ENCODE results near the gene RRP9.

The RRP9 gene

DNA sequence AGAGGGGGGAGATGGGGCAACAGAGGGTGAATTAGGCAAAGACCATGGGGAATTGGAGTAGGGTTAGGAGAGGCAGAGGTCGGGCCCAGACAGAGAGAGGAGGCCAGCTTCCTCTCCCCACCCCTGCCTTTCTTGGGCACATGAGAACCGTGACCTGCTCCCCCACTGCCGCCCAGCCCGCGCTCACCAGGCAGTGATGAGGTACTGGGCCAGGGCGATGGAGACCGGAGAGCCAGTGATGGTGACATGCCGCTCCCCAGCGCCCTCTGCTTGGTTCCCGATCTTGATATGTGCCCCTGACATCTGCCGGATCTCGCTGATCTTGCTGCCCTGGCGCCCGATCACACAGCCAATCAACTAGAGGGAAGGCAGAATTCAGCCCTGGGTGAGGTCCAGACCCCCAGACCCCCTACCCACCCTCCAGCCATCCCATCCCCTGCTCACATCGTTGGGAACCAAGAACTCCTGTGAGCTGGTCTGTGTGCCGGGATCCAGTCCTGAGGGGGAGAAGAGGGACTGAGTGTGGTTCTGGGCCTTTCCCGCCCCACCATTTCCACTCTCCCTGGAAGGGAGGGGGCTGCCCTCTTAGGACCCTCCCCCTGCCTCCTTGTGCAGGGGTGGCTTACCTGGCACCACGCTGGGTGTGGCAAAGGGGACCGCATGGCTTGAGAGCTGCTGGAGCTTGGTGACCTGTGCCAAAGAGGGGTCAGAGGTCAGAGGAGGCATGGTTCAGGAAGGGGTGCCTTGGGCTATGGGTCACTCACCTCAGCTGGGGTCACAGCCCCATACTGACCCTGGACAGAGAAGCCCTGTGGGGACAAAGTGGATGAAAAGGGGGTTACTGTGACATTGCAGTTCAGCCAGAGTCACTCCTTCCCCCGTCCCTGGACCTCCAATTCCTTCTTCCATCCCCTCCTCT lies 17.2 kb upstream of the RRP9 start:
- no peak overlapping the region for H3K27ac ChIP-seq (ENCODE audit: poor library complexity, severe bottlenecking)
- DNase-seq (ENCODE audit: low spot score) = no peak
- no peak for ATAC-seq (ENCODE audit: low read depth)
- H3K9me3 ChIP-seq (ENCODE audit: severe bottlenecking) = no peaks in the 10 kb centered on the region
- no peak overlapping the region for H3K4me3 ChIP-seq (ENCODE audit: severe bottlenecking)
- H3K27me3 ChIP-seq (ENCODE audit: insufficient read depth, poor library complexity, severe bottlenecking) = no peaks in the 10 kb centered on the region
- no peaks in the 10 kb centered on the region for H3K4me1 ChIP-seq (ENCODE audit: insufficient read depth, poor library complexity, severe bottlenecking)
- no peaks in the 10 kb centered on the region for H3K36me3 ChIP-seq (ENCODE audit: low read depth)
- TF ChIP-seq, protein P1, sequence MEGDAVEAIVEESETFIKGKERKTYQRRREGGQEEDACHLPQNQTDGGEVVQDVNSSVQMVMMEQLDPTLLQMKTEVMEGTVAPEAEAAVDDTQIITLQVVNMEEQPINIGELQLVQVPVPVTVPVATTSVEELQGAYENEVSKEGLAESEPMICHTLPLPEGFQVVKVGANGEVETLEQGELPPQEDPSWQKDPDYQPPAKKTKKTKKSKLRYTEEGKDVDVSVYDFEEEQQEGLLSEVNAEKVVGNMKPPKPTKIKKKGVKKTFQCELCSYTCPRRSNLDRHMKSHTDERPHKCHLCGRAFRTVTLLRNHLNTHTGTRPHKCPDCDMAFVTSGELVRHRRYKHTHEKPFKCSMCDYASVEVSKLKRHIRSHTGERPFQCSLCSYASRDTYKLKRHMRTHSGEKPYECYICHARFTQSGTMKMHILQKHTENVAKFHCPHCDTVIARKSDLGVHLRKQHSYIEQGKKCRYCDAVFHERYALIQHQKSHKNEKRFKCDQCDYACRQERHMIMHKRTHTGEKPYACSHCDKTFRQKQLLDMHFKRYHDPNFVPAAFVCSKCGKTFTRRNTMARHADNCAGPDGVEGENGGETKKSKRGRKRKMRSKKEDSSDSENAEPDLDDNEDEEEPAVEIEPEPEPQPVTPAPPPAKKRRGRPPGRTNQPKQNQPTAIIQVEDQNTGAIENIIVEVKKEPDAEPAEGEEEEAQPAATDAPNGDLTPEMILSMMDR (IDR thresholded peaks at IDR 0.05; ENCODE audit: poor library complexity, severe bottlenecking) = no peak

DNA sequence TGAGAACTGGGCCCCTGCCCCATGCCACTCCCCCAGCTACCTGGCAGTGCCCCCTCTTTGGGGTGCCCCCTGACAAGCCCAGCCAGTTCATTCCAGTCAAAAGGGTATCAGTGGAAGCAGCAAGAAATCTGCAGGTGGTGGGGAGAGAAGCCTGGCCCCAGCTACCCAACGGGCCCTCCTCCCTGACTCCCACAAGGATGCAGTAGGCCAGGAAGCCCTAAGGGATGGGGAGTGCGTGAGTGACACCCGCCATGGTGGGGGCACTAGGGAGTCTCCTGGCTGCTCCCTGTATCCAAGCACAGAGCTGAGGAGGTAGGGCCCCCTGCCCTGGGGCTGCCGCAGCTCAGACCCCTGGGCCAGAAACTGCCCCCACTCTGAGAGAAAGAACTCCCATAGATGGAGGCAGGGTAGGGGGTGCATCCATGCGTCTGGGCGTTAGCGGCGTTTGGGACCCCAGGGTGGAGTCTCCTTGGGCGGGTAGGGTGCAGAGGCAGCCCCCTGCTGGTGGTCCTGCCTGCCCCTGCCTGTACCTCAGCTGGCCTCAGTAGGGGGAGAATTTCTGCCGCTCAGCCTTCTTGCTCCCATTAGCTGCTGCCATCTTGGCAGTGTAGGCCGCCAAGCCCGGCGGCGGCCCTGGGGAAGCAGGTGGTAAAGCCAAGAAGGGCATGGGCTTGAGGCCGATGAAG lies 16.0 kb upstream of the RRP9 start:
- DNase-seq (ENCODE audit: low spot score) (no peak), ATAC-seq (ENCODE audit: low read depth) (no peak)
- H3K27me3 ChIP-seq (ENCODE audit: insufficient read depth, poor library complexity, severe bottlenecking) = no peaks in the 10 kb centered on the region
- no peak overlapping the region for H3K4me3 ChIP-seq (ENCODE audit: severe bottlenecking)
- no peaks in the 10 kb centered on the region for H3K36me3 ChIP-seq (ENCODE audit: low read depth)
- TF ChIP-seq, protein P1 (IDR thresholded peaks at IDR 0.05; ENCODE audit: poor library complexity, severe bottlenecking) = no peak
- no peak overlapping the region for H3K27ac ChIP-seq (ENCODE audit: poor library complexity, severe bottlenecking)
- peaks cover 8% of the 10 kb centered on the region for H3K4me1 ChIP-seq (ENCODE audit: insufficient read depth, poor library complexity, severe bottlenecking)
- no peaks in the 10 kb centered on the region for H3K9me3 ChIP-seq (ENCODE audit: severe bottlenecking)

DNA sequence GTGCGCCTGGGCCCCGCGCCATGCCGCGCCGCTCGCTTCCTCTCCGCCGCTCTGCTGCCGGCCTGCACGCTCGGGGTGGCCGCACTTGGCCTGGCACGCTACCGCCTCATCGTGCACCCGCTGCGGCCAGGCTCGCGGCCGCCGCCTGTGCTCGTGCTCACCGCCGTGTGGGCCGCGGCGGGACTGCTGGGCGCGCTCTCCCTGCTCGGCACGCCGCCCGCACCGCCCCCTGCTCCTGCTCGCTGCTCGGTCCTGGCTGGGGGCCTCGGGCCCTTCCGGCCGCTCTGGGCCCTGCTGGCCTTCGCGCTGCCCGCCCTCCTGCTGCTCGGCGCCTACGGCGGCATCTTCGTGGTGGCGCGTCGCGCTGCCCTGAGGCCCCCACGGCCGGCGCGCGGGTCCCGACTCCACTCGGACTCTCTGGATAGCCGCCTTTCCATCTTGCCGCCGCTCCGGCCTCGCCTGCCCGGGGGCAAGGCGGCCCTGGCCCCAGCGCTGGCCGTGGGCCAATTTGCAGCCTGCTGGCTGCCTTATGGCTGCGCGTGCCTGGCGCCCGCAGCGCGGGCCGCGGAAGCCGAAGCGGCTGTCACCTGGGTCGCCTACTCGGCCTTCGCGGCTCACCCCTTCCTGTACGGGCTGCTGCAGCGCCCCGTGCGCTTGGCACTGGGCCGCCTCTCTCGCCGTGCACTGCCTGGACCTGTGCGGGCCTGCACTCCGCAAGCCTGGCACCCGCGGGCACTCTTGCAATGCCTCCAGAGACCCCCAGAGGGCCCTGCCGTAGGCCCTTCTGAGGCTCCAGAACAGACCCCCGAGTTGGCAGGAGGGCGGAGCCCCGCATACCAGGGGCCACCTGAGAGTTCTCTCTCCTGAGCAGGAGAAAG lies 14.4 kb upstream of the RRP9 start:
- Histone ChIP-seq H3K27ac (ENCODE audit: poor library complexity, severe bottlenecking) (peak overlapping the region; percentile 10), H3K9me3 (ENCODE audit: severe bottlenecking) (no peaks in the 10 kb centered on the region), H3K36me3 (ENCODE audit: low read depth) (no peaks in the 10 kb centered on the region), H3K27me3 (ENCODE audit: insufficient read depth, poor library complexity, severe bottlenecking) (no peaks in the 10 kb centered on the region), H3K4me3 (ENCODE audit: severe bottlenecking) (peak overlapping the region; percentile 11), H3K4me1 (ENCODE audit: insufficient read depth, poor library complexity, severe bottlenecking) (peaks cover 8% of the 10 kb centered on the region)
- DNase-seq (ENCODE audit: low spot score) (peak; percentile 82), ATAC-seq (ENCODE audit: low read depth) (peak; percentile 77)
- TF ChIP-seq, protein P1 (IDR thresholded peaks at IDR 0.05; ENCODE audit: poor library complexity, severe bottlenecking) = peak; percentile 64

DNA sequence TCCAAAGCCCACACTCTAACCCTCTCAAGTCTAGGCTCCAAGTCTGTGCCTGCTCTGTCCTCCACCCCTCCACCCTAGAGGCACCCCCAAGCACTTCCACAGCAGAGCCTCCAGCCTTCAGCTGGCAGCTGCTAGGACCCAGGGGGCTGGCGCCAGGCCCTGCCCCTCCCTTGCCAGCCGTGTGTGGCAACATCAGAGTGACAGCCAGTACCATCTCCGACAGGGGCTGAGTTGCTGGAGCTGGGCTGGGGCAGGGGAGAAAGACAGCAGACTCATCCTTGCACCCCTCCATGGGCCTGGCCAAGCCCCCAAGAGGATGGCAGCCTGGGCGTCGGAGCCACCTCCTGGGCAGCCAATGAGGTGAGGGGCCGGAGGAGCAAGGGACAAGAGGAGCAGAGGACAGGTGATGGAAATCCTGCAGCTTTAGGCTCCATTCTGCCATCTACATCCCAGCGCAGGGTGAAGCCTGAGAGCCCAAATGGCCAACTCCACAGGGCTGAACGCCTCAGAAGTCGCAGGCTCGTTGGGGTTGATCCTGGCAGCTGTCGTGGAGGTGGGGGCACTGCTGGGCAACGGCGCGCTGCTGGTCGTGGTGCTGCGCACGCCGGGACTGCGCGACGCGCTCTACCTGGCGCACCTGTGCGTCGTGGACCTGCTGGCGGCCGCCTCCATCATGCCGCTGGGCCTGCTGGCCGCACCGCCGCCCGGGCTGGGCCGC lies 13.6 kb upstream of the RRP9 start, which contains the start of gene GPR62:
Gene GPR62, plus strand, starts transcription at position 207 of the 718 bp plus-strand sequence. Its CDS starts 272 bp downstream, at position 479.
- H3K4me3 ChIP-seq (ENCODE audit: severe bottlenecking) = peak within 1 kb of the TSS; percentile 11
- peak; percentile 52 for DNase-seq (ENCODE audit: low spot score)
- H3K36me3 ChIP-seq (ENCODE audit: low read depth) = no peaks in the 10 kb centered on the region
- peak within 1 kb of the TSS; percentile 10 for H3K27ac ChIP-seq (ENCODE audit: poor library complexity, severe bottlenecking)
- ATAC-seq (ENCODE audit: low read depth) = no peak
- peaks cover 8% of the 10 kb centered on the region for H3K4me1 ChIP-seq (ENCODE audit: insufficient read depth, poor library complexity, severe bottlenecking)
- TF ChIP-seq, protein P1 (IDR thresholded peaks at IDR 0.05; ENCODE audit: poor library complexity, severe bottlenecking) = no peak
- no peaks in the 10 kb centered on the region for H3K27me3 ChIP-seq (ENCODE audit: insufficient read depth, poor library complexity, severe bottlenecking)
- H3K9me3 ChIP-seq (ENCODE audit: severe bottlenecking) = no peaks in the 10 kb centered on the region

All from RWPE2 (cell line).